WTC11 (cell line): Measurements from ENCODE around the gene WDR27. TPM values are rescaled to one million over a fixed set of nuclear protein-coding genes. Genes with fewer than 3 reads are reported as not detected.

Experiments
- ATAC-seq: fragments of 200-7000 bp; cut with Tn5 transposase; 2 replicates; pipeline ENCODE4 v1.10.0; 2021; ENCODE audit warnings: mild to moderate bottlenecking, moderate library complexity
- CTCF ChIA-PET: fragments of 300-600 bp; sonication (Branson Sonifier 250); formaldehyde crosslinking; loops from one replicate; lab custom pipeline; 2021; ENCODE audit warnings: antibody characterized with exemption; lab: Charles Lee
- POLR2A ChIA-PET: fragments of 350-600 bp; sonication (Branson Sonifier 250); formaldehyde crosslinking; loops from one replicate; lab custom pipeline; 2021; ENCODE audit warnings: antibody characterized with exemption; lab: Charles Lee
- DNase-seq: peaks from one replicate; pipeline ENCODE4 v3.0.0; 2021; ENCODE audit warnings: low spot score
- H3K27ac Mint-ChIP-seq: 2 replicates; pipeline ENCODE4 v1.8.0; 2021; ENCODE audit warnings: mixed read lengths
- H3K27me3 Mint-ChIP-seq: 2 replicates; pipeline ENCODE4 v1.8.0; 2021; ENCODE audit warnings: low read depth, mild to moderate bottlenecking, moderate library complexity, mixed read lengths
- H3K36me3 Mint-ChIP-seq: 2 replicates; pipeline ENCODE4 v1.8.0; 2021; ENCODE audit warnings: mixed read lengths
- H3K4me1 Mint-ChIP-seq: 2 replicates; pipeline ENCODE4 v1.8.0; 2022; ENCODE audit warnings: mixed read lengths
- H3K4me3 Mint-ChIP-seq: 2 replicates; pipeline ENCODE4 v1.8.0; 2021; ENCODE audit warnings: mild to moderate bottlenecking, moderate library complexity, mixed read lengths
- H3K9me3 Mint-ChIP-seq: 2 replicates; pipeline ENCODE4 v1.8.0; 2021; ENCODE audit warnings: mixed read lengths
- FOXK1 ChIP-seq: sonication (generic); formaldehyde crosslinking; IDR thresholded peaks from 2 replicates; pipeline ENCODE4 v1.8.0; 2022; ENCODE audit warnings: mild to moderate bottlenecking, moderate library complexity, missing genetic modification reagents
- GTF2I ChIP-seq: fragments of 250-450 bp; sonication (Bioruptor Pico); conservative IDR thresholded peaks from 2 replicates; pipeline ENCODE4 v1.4.0; 2021; ENCODE audit warnings: mild to moderate bottlenecking
- MYBL2 ChIP-seq: sonication (generic); formaldehyde crosslinking; IDR thresholded peaks from 2 replicates; pipeline ENCODE4 v1.8.1; 2023; ENCODE audit warnings: mild to moderate bottlenecking, moderate library complexity, missing genetic modification reagents
- ZNF232 ChIP-seq: sonication (generic); formaldehyde crosslinking; IDR thresholded peaks from 2 replicates; pipeline ENCODE4 v1.8.0; 2022; ENCODE audit warnings: mild to moderate bottlenecking, missing genetic modification reagents
- ZNF423 ChIP-seq: fragments of 250-450 bp; sonication (Bioruptor Pico); IDR thresholded peaks from 2 replicates; pipeline ENCODE4 v2.1.2; 2022; ENCODE audit warnings: mild to moderate bottlenecking, moderate library complexity
- total RNA-seq: library from RNA; stranded (reverse); gene quantifications from 3 replicates; pipeline ENCODE4 v1.2.3, GENCODE V29; 2021
- TF ChIP-seq, protein P1 (sequence below): sonication (generic); formaldehyde crosslinking; IDR thresholded peaks from 2 replicates; pipeline ENCODE4 v1.8.0; 2022; ENCODE audit warnings: missing genetic modification reagents
- TF ChIP-seq, protein P2 (sequence below): fragments of 250-450 bp; sonication (Bioruptor Pico); IDR thresholded peaks from 2 replicates; pipeline ENCODE4 v1.9.0; 2021; ENCODE audit warnings: mild to moderate bottlenecking, borderline replicate concordance
- TF ChIP-seq, protein P3 (sequence below): sonication (generic); formaldehyde crosslinking; IDR thresholded peaks from 2 replicates; pipeline ENCODE4 v1.8.1; 2022; ENCODE audit warnings: low read depth, mild to moderate bottlenecking, moderate library complexity, missing genetic modification reagents, borderline replicate concordance
- TF ChIP-seq, protein P4 (sequence below): sonication (generic); formaldehyde crosslinking; IDR thresholded peaks from 2 replicates; pipeline ENCODE4 v1.8.1; 2023; ENCODE audit warnings: mild to moderate bottlenecking, missing genetic modification reagents, borderline replicate concordance
- TF ChIP-seq, protein P5 (sequence below): sonication (generic); formaldehyde crosslinking; IDR thresholded peaks from 2 replicates; pipeline ENCODE4 v1.8.0; 2022; ENCODE audit warnings: mild to moderate bottlenecking, missing genetic modification reagents
- TF ChIP-seq, protein P6 (sequence below): fragments of 250-450 bp; sonication (Bioruptor Pico); IDR thresholded peaks from 2 replicates; pipeline ENCODE4 v1.9.0; 2021; ENCODE audit warnings: mild to moderate bottlenecking
- TF ChIP-seq, protein P7 (sequence below): sonication (generic); formaldehyde crosslinking; IDR thresholded peaks from 2 replicates; pipeline ENCODE4 v1.8.1; 2023; ENCODE audit warnings: mild to moderate bottlenecking, missing genetic modification reagents, moderate library complexity
- TF ChIP-seq, protein P8 (sequence below): sonication (generic); formaldehyde crosslinking; conservative IDR thresholded peaks from 2 replicates; pipeline ENCODE4 v1.8.1; 2023; ENCODE audit warnings: mild to moderate bottlenecking, low read depth, missing genetic modification reagents, moderate library complexity

Gene WDR27
- total RNA-seq, 1 experiment from 2014 or later, result 126 TPM

DNA sequence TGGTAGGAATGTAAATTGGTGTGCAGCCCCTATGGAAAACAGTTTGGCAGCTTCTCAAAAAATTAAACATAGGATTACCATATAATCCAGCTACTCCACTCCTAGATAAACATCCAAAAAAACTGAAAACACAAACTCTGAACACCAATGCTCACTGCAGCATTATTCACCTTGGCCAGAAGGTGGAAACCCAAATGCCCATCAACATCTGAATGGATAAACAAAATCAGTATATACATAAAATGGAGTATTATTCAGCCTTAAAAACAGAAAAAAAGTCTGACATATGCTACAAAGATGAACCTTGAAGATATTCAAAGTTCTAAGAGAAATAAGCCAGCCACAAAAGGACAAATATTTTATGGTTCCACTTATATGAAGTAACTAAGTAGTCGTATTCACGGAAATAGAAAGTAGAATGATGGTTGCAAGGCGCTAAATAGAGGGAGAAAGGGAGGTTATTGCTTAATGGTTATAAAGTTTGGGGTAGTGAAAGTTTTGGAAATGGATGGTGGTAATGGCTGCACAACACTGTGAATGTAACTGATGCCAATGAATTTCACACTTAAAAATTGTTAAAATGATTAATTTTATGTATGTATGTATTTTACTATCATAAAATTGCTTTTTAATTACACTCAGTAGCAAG lies 18.5 kb upstream of the WDR27 start (continued):
- TF ChIP-seq, protein P1, sequence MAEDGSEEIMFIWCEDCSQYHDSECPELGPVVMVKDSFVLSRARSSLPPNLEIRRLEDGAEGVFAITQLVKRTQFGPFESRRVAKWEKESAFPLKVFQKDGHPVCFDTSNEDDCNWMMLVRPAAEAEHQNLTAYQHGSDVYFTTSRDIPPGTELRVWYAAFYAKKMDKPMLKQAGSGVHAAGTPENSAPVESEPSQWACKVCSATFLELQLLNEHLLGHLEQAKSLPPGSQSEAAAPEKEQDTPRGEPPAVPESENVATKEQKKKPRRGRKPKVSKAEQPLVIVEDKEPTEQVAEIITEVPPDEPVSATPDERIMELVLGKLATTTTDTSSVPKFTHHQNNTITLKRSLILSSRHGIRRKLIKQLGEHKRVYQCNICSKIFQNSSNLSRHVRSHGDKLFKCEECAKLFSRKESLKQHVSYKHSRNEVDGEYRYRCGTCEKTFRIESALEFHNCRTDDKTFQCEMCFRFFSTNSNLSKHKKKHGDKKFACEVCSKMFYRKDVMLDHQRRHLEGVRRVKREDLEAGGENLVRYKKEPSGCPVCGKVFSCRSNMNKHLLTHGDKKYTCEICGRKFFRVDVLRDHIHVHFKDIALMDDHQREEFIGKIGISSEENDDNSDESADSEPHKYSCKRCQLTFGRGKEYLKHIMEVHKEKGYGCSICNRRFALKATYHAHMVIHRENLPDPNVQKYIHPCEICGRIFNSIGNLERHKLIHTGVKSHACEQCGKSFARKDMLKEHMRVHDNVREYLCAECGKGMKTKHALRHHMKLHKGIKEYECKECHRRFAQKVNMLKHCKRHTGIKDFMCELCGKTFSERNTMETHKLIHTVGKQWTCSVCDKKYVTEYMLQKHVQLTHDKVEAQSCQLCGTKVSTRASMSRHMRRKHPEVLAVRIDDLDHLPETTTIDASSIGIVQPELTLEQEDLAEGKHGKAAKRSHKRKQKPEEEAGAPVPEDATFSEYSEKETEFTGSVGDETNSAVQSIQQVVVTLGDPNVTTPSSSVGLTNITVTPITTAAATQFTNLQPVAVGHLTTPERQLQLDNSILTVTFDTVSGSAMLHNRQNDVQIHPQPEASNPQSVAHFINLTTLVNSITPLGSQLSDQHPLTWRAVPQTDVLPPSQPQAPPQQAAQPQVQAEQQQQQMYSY (CRISPR knock-in tag), result no peak
- TF ChIP-seq, protein P2, sequence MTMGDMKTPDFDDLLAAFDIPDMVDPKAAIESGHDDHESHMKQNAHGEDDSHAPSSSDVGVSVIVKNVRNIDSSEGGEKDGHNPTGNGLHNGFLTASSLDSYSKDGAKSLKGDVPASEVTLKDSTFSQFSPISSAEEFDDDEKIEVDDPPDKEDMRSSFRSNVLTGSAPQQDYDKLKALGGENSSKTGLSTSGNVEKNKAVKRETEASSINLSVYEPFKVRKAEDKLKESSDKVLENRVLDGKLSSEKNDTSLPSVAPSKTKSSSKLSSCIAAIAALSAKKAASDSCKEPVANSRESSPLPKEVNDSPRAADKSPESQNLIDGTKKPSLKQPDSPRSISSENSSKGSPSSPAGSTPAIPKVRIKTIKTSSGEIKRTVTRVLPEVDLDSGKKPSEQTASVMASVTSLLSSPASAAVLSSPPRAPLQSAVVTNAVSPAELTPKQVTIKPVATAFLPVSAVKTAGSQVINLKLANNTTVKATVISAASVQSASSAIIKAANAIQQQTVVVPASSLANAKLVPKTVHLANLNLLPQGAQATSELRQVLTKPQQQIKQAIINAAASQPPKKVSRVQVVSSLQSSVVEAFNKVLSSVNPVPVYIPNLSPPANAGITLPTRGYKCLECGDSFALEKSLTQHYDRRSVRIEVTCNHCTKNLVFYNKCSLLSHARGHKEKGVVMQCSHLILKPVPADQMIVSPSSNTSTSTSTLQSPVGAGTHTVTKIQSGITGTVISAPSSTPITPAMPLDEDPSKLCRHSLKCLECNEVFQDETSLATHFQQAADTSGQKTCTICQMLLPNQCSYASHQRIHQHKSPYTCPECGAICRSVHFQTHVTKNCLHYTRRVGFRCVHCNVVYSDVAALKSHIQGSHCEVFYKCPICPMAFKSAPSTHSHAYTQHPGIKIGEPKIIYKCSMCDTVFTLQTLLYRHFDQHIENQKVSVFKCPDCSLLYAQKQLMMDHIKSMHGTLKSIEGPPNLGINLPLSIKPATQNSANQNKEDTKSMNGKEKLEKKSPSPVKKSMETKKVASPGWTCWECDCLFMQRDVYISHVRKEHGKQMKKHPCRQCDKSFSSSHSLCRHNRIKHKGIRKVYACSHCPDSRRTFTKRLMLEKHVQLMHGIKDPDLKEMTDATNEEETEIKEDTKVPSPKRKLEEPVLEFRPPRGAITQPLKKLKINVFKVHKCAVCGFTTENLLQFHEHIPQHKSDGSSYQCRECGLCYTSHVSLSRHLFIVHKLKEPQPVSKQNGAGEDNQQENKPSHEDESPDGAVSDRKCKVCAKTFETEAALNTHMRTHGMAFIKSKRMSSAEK (CRISPR knock-in tag), result no peak
- TF ChIP-seq, all 79 proteins: peak for 0

DNA sequence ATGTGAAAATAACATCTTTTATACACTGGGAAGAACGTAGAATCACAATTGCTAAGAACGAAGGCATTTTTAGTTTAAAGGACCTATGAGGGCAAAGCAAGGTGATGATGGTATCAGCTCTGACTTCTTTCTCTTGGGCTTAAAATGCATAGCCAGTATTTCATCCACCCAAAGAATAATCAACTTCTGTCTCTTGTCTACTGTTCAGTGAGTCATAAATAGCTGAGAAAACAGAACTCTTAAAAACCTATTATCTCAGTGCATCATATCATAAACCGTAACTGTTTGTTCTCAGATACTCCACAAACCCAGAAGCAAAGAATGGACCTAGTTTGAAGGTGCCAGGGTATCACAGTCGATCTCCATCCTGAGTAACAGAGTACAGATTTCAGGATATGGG lies 17.3 kb upstream of the WDR27 start:
- peaks cover 23% of the 10 kb centered on the region for H3K4me1 Mint-ChIP-seq
- no peaks in the 10 kb centered on the region for H3K9me3 Mint-ChIP-seq
- ChIA-PET CTCF (interaction anchor here (1.2 kb wide), 1 partner anchor 71 kb away, joined by 3 read pairs; no protein-coding TSS in a partner anchor), POLR2A (no interaction called here)
- peaks cover 8% of the 10 kb centered on the region for H3K27me3 Mint-ChIP-seq
- H3K27ac Mint-ChIP-seq, result peak overlapping the region; percentile 65
- TF ChIP-seq, protein P3, sequence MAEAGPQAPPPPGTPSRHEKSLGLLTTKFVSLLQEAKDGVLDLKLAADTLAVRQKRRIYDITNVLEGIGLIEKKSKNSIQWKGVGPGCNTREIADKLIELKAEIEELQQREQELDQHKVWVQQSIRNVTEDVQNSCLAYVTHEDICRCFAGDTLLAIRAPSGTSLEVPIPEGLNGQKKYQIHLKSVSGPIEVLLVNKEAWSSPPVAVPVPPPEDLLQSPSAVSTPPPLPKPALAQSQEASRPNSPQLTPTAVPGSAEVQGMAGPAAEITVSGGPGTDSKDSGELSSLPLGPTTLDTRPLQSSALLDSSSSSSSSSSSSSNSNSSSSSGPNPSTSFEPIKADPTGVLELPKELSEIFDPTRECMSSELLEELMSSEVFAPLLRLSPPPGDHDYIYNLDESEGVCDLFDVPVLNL, result no peak
- TF ChIP-seq, protein P4, sequence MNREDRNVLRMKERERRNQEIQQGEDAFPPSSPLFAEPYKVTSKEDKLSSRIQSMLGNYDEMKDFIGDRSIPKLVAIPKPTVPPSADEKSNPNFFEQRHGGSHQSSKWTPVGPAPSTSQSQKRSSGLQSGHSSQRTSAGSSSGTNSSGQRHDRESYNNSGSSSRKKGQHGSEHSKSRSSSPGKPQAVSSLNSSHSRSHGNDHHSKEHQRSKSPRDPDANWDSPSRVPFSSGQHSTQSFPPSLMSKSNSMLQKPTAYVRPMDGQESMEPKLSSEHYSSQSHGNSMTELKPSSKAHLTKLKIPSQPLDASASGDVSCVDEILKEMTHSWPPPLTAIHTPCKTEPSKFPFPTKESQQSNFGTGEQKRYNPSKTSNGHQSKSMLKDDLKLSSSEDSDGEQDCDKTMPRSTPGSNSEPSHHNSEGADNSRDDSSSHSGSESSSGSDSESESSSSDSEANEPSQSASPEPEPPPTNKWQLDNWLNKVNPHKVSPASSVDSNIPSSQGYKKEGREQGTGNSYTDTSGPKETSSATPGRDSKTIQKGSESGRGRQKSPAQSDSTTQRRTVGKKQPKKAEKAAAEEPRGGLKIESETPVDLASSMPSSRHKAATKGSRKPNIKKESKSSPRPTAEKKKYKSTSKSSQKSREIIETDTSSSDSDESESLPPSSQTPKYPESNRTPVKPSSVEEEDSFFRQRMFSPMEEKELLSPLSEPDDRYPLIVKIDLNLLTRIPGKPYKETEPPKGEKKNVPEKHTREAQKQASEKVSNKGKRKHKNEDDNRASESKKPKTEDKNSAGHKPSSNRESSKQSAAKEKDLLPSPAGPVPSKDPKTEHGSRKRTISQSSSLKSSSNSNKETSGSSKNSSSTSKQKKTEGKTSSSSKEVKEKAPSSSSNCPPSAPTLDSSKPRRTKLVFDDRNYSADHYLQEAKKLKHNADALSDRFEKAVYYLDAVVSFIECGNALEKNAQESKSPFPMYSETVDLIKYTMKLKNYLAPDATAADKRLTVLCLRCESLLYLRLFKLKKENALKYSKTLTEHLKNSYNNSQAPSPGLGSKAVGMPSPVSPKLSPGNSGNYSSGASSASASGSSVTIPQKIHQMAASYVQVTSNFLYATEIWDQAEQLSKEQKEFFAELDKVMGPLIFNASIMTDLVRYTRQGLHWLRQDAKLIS (CRISPR knock-in tag), result no peak
- TF ChIP-seq ZNF423 (no peak), MYBL2 (CRISPR knock-in tag) (no peak), GTF2I (CRISPR knock-in tag) (no peak), FOXK1 (CRISPR knock-in tag) (no peak), ZNF232 (no peak)
- TF ChIP-seq, protein P5, sequence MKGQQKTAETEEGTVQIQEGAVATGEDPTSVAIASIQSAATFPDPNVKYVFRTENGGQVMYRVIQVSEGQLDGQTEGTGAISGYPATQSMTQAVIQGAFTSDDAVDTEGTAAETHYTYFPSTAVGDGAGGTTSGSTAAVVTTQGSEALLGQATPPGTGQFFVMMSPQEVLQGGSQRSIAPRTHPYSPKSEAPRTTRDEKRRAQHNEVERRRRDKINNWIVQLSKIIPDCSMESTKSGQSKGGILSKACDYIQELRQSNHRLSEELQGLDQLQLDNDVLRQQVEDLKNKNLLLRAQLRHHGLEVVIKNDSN (CRISPR knock-in tag), result no peak
- TF ChIP-seq, protein P6, sequence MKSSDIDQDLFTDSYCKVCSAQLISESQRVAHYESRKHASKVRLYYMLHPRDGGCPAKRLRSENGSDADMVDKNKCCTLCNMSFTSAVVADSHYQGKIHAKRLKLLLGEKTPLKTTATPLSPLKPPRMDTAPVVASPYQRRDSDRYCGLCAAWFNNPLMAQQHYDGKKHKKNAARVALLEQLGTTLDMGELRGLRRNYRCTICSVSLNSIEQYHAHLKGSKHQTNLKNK (CRISPR knock-in tag), result no peak
- TF ChIP-seq, protein P7, sequence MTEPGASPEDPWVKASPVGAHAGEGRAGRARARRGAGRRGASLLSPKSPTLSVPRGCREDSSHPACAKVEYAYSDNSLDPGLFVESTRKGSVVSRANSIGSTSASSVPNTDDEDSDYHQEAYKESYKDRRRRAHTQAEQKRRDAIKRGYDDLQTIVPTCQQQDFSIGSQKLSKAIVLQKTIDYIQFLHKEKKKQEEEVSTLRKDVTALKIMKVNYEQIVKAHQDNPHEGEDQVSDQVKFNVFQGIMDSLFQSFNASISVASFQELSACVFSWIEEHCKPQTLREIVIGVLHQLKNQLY (CRISPR knock-in tag), result no peak
- TF ChIP-seq, protein P8, sequence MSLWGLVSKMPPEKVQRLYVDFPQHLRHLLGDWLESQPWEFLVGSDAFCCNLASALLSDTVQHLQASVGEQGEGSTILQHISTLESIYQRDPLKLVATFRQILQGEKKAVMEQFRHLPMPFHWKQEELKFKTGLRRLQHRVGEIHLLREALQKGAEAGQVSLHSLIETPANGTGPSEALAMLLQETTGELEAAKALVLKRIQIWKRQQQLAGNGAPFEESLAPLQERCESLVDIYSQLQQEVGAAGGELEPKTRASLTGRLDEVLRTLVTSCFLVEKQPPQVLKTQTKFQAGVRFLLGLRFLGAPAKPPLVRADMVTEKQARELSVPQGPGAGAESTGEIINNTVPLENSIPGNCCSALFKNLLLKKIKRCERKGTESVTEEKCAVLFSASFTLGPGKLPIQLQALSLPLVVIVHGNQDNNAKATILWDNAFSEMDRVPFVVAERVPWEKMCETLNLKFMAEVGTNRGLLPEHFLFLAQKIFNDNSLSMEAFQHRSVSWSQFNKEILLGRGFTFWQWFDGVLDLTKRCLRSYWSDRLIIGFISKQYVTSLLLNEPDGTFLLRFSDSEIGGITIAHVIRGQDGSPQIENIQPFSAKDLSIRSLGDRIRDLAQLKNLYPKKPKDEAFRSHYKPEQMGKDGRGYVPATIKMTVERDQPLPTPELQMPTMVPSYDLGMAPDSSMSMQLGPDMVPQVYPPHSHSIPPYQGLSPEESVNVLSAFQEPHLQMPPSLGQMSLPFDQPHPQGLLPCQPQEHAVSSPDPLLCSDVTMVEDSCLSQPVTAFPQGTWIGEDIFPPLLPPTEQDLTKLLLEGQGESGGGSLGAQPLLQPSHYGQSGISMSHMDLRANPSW, result no peak
- H3K4me3 Mint-ChIP-seq, result no peak overlapping the region
- DNase-seq (no peak), ATAC-seq (no peak)
- peaks cover 24% of the 10 kb centered on the region for H3K36me3 Mint-ChIP-seq
